ENCODE results near the gene FRAS1.

DNA sequence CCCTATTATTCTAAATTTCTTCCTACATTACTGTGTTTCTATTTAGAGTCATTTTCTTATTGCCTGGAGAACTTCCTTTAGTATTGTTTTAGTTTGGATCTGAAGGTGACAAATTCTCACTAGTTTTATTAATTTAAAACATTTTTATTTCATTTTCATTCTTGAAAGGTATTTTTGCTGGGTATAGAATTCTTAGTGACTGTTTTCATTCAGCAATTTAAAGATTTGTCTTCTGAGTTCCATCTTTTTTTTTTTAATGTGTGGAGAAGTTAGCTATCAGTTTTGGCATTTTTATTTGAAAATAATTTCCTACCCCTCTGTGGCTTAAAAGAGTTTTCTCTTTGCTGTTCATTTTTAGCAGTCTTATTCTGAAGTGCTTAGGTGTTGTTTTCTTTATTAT is 169.2 kb downstream of the FRAS1 start:
- TF ChIP-seq, protein P1, sequence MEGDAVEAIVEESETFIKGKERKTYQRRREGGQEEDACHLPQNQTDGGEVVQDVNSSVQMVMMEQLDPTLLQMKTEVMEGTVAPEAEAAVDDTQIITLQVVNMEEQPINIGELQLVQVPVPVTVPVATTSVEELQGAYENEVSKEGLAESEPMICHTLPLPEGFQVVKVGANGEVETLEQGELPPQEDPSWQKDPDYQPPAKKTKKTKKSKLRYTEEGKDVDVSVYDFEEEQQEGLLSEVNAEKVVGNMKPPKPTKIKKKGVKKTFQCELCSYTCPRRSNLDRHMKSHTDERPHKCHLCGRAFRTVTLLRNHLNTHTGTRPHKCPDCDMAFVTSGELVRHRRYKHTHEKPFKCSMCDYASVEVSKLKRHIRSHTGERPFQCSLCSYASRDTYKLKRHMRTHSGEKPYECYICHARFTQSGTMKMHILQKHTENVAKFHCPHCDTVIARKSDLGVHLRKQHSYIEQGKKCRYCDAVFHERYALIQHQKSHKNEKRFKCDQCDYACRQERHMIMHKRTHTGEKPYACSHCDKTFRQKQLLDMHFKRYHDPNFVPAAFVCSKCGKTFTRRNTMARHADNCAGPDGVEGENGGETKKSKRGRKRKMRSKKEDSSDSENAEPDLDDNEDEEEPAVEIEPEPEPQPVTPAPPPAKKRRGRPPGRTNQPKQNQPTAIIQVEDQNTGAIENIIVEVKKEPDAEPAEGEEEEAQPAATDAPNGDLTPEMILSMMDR (IDR thresholded peaks at IDR 0.05) = no peak
- TF ChIP-seq POLR2AphosphoS5 (IDR thresholded peaks at IDR 0.05; ENCODE audit: low read depth, low read length) = no peak

All from Panc1 (cell line).